Measurements from ENCODE around the gene ANKRD17. TPM values are rescaled to one million over a fixed set of nuclear protein-coding genes. Genes with fewer than 3 reads are reported as not detected.

ANKRD17 gene
- total RNA-seq, 1 donor from 2014 or later, result 55.5 TPM

DNA sequence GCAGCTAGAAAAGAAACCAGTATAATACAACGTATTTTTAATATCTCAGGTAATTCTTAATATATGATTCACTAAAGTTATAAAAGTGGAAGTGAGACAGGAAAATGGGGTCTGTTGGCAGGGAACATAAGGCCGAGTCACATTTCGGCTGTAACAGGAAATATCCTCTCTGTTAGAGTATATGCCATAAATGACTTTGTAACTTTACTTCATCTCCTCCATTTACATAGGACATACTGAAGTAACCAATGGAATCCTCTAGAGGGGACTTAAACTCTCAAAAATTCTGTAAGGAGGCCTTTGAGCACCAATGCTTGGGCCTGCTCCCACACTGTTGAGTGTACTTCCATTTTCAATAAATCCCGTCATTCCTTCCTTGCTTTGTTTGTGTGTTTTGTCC is 71.3 kb downstream of the ANKRD17 start:
- Histone ChIP-seq H3K9me3 (no peaks in the 10 kb centered on the region), H3K36me3 (no peaks in the 10 kb centered on the region), H3K4me3 (no peak overlapping the region), H3K4me1 (no peaks in the 10 kb centered on the region), H3K27ac (no peak overlapping the region), H3K27me3 (no peaks in the 10 kb centered on the region)
- no peak for TF ChIP-seq POLR2AphosphoS5 (IDR thresholded peaks at IDR 0.05; ENCODE audit: insufficient read depth in 1 of 2, low read depth in 1 of 2)
- TF ChIP-seq, protein P1, sequence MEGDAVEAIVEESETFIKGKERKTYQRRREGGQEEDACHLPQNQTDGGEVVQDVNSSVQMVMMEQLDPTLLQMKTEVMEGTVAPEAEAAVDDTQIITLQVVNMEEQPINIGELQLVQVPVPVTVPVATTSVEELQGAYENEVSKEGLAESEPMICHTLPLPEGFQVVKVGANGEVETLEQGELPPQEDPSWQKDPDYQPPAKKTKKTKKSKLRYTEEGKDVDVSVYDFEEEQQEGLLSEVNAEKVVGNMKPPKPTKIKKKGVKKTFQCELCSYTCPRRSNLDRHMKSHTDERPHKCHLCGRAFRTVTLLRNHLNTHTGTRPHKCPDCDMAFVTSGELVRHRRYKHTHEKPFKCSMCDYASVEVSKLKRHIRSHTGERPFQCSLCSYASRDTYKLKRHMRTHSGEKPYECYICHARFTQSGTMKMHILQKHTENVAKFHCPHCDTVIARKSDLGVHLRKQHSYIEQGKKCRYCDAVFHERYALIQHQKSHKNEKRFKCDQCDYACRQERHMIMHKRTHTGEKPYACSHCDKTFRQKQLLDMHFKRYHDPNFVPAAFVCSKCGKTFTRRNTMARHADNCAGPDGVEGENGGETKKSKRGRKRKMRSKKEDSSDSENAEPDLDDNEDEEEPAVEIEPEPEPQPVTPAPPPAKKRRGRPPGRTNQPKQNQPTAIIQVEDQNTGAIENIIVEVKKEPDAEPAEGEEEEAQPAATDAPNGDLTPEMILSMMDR (IDR thresholded peaks at IDR 0.05), result no peak
- no peak for TF ChIP-seq POLR2A (IDR thresholded peaks at IDR 0.05)
- intact Hi-C loops (cut with DNase I), result no loop called here
- no peak for DNase-seq (ENCODE audit: extremely low spot score in 2 of 2)

DNA sequence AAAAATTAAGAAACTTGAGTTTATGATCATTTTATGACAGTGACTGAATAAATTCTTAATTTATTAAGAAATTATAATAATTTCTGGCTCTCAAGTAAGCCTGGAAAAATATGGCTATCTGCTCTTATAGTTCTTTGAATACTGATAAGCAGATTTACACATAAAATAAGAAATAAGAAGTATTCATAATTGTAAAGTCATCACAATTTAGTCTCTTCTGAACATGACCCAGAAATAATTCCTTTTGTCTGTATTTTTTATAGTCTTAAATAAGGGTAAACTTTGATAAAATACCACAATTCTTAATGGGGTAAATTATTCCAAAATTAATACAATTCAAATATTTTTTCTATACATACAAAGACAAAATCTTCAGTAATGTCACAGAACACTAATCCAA is 72.7 kb downstream of the ANKRD17 start:
- Histone ChIP-seq H3K27me3 (no peaks in the 10 kb centered on the region), H3K9me3 (no peaks in the 10 kb centered on the region), H3K27ac (no peak overlapping the region), H3K4me3 (no peak overlapping the region), H3K4me1 (no peaks in the 10 kb centered on the region), H3K36me3 (no peaks in the 10 kb centered on the region)
- TF ChIP-seq POLR2AphosphoS5 (IDR thresholded peaks at IDR 0.05; ENCODE audit: insufficient read depth in 1 of 2, low read depth in 1 of 2) (no peak), POLR2A (IDR thresholded peaks at IDR 0.05) (no peak)
- TF ChIP-seq, protein P1 (IDR thresholded peaks at IDR 0.05), result no peak
- DNase-seq (ENCODE audit: extremely low spot score in 2 of 2), result no peak
- intact Hi-C loops (cut with DNase I), result no loop called here

DNA sequence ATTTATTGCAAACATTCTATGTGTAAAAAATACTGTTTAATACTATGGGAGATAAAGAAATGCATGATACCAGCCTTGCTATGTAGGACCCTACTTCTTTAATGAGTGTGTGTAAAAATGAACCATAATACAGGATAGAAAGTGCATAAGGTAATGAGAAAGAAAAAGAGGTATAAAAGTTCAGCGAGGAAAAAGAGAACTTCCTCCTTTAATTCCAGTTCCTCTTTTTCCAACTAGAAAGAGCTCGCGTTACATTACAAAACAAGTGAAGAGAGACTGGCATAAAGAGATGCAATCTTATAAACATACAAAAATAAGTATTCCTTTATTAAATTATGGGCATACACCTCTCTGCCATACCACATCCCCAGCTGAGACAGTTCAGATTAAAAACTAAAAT is 77.4 kb downstream of the ANKRD17 start:
- H3K27ac ChIP-seq, result no peak overlapping the region
- no peak overlapping the region for H3K4me3 ChIP-seq
- no peaks in the 10 kb centered on the region for H3K9me3 ChIP-seq
- intact Hi-C loops (cut with DNase I), result no loop called here
- DNase-seq (ENCODE audit: extremely low spot score in 2 of 2), result no peak
- peaks cover 22% of the 10 kb centered on the region for H3K4me1 ChIP-seq
- no peak for TF ChIP-seq POLR2A (IDR thresholded peaks at IDR 0.05)
- H3K36me3 ChIP-seq, result no peaks in the 10 kb centered on the region
- no peaks in the 10 kb centered on the region for H3K27me3 ChIP-seq

DNA sequence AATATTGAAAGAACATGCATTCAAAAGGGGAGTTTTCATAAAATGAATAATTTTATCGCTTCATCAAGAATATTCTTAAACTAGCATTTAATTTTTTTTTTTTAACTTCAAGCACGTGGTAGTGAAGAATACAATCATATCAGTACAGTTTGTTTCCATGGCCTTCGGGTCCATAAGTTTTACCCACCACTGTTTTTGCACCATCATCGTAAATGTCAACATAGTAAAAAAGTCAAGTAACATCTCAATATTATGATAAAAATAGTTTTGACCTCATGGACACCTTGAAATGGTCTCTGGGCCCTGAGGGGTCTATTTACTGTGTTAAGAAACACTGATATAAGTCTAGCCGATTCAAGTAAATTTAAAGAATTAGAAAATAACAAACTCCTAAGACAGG is 80.2 kb downstream of the ANKRD17 start:
- Histone ChIP-seq H3K27ac (no peak overlapping the region), H3K4me3 (no peak overlapping the region), H3K4me1 (peaks cover 25% of the 10 kb centered on the region), H3K36me3 (peaks cover 0 to 4% of the 10 kb centered on the region in 2 donors), H3K9me3 (no peaks in the 10 kb centered on the region), H3K27me3 (no peaks in the 10 kb centered on the region)
- intact Hi-C loops (cut with DNase I), result no loop called here
- TF ChIP-seq POLR2A (IDR thresholded peaks at IDR 0.05), result no peak
- no peak for TF ChIP-seq POLR2AphosphoS5 (IDR thresholded peaks at IDR 0.05; ENCODE audit: insufficient read depth in 1 of 2, low read depth in 1 of 2)
- TF ChIP-seq, protein P1 (IDR thresholded peaks at IDR 0.05), result no peak
- DNase-seq (ENCODE audit: extremely low spot score in 2 of 2), result no peak

DNA sequence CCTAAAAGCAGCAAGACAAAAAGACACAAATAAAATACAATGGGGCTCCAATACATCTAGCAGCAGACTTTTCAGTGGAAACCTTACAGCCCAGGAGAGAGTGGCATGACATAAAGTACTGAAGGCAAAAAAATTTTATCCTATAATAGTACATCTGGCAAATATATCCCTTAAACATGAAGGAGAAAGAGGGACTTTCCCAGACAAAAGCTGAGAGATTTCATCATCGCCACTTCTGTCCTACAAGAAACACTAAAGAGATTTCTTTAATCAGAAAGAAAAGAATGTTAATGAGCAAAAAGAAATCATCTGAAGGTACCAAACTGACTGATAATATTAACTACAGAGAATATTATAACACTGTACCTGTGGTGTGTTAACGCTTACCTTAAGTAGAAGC is 86.4 kb downstream of the ANKRD17 start:
- Histone ChIP-seq H3K4me1 (peaks cover 10% of the 10 kb centered on the region), H3K4me3 (no peak overlapping the region), H3K27me3 (no peaks in the 10 kb centered on the region), H3K27ac (no peak overlapping the region), H3K36me3 (peaks cover 0 to 49% of the 10 kb centered on the region in 2 donors), H3K9me3 (no peaks in the 10 kb centered on the region)
- intact Hi-C loops (cut with DNase I), result no loop called here
- DNase-seq (ENCODE audit: extremely low spot score in 2 of 2), result no peak
- TF ChIP-seq POLR2A (IDR thresholded peaks at IDR 0.05), result no peak
- TF ChIP-seq, protein P1 (IDR thresholded peaks at IDR 0.05), result no peak
- no peak for TF ChIP-seq POLR2AphosphoS5 (IDR thresholded peaks at IDR 0.05; ENCODE audit: insufficient read depth in 1 of 2, low read depth in 1 of 2)

All from vagina (tissue), 2 donors.